Embryonic facial prominence (tissue), 1 donor: ENCODE measurements around the gene CASKIN1.

Source experiments
- DNase-seq: peaks from one replicate; pipeline ENCODE4 v3.0.0-alpha.2; 2016; ENCODE audit errors: extremely low spot score

CASKIN1 gene

GRCh38 chr16:2233872-2234812 is 37.7 kb upstream of the CASKIN1 start:
- DNase-seq = no peak

GRCh38 chr16:2233046-2233775 is 36.8 kb upstream of the CASKIN1 start:
- no peak for DNase-seq

DNA sequence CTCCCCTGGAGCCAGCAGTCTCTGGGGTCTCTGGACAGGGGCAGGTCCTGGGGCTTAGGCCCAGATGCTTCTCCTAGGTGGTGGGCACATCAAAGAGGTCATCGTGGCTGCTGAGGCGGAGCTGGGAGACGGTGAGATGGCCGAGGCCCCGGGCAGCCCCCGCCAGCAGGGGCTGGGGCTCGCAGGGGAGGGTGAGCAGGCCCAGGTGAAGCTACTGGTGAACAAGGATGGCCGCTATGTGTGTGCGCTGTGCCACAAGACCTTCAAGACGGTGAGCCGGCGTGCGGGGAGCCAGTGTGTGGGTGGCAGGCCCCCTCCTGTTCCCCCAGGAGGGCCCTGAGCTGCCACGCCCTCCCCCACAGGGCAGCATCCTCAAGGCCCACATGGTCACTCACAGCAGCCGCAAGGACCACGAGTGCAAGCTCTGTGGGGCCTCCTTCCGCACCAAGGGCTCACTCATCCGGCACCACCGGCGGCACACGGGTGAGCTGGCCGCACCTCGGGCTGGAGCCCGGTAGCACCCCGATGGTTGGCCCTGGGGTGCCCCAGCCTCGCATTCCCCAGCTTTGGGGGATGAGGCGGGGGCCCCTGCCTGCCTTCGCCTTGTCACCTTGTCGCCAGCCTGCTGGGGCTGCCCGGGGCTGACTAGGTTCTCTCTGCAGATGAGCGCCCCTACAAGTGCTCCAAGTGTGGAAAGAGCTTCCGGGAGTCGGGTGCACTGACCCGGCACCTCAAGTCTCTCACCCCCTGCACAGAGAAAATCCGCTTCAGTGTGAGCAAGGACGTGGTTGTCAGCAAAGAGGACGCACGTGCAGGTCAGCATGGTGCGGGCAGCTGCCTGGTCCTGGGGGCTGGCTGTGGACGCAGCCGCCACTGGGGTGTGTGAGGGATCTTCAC is 35.9 kb upstream of the CASKIN1 start:
- DNase-seq = no peak

- no peak for DNase-seq
Measured at GRCh38 chr16:2231016-2231931, 34.9 kb upstream of the CASKIN1 start.

- DNase-seq = no peak
Measured at GRCh38 chr16:2230376-2230775, 34.0 kb upstream of the CASKIN1 start.

- DNase-seq = no peak
Measured at GRCh38 chr16:2229632-2230250, 33.3 kb upstream of the CASKIN1 start.

DNA sequence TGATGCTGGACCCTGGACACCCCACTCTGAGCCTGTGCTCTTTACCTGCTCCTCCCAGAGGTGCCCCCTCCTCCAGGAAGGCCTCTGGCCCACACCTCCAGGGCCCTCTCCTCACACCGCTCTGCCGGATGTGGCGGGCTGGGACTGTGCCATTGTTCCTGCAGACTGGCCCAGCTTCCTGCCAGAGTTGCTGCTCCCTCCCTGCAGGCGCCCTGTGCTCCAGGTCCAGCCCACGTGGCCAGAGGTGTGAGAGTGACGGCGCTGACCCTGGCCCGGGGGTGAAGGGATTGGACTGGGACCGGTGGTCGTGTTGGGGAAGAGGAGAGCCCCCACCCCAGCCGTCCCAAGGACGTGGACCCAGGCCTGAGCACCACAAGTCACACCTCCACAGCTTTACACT is 32.7 kb upstream of the CASKIN1 start:
- no peak for DNase-seq

DNA sequence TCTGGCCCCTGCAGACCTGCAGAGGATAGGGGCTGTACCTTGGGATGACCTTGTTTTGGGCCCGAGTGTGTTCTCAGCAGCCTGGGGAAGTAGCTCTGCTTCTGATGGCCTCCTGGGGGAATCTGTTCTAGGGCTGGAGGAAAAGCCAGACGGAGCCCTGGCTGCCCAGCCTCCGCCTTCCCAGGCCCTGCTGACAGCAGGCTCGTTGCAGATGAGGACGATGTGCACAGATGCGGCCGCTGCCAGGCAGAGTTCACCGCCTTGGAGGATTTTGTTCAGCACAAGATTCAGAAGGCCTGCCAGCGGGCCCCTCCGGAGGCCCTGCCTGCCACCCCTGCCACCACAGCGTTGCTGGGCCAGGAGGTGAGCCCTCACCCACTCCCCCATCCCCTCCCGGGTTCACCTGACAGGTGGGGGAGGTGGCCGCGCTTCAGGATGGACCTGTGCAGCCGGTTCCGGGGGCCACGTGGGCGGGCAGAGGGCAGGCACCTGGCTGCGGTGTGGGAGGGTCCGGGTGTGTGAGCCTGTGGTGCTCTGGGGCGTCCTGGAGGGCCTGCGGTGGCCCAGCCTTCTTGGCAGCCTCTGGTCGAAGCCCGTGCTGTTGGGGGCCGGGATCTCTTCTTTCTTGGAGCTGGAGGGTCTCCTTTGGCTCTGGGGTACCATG is 31.9 kb upstream of the CASKIN1 start:
- DNase-seq = no peak

DNA sequence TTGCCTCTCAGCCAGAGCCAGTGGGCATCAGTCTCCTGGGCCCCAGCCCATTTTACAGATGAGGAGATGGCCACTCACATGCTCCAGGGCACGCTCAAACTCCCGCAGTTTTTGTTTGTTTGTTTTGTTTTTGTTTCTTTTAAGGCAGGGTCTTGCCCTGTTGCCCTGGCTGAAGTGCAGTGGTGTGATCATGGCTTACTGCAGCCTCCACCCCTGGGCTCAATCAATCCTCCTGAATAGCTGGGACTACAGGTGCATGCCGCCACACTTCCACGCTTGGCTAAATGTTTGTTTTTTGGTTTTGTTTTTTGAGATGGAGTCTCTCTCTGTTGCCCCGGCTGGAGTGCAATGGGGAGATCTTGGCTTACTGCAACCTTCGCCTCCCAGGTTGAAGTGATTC is 30.5 kb upstream of the CASKIN1 start:
- DNase-seq = no peak

- no peak for DNase-seq
Measured at GRCh38 chr16:2226245-2226793, 29.9 kb upstream of the CASKIN1 start.

GRCh38 chr16:2223942-2224486 is 27.6 kb upstream of the CASKIN1 start:
- no peak for DNase-seq

DNA sequence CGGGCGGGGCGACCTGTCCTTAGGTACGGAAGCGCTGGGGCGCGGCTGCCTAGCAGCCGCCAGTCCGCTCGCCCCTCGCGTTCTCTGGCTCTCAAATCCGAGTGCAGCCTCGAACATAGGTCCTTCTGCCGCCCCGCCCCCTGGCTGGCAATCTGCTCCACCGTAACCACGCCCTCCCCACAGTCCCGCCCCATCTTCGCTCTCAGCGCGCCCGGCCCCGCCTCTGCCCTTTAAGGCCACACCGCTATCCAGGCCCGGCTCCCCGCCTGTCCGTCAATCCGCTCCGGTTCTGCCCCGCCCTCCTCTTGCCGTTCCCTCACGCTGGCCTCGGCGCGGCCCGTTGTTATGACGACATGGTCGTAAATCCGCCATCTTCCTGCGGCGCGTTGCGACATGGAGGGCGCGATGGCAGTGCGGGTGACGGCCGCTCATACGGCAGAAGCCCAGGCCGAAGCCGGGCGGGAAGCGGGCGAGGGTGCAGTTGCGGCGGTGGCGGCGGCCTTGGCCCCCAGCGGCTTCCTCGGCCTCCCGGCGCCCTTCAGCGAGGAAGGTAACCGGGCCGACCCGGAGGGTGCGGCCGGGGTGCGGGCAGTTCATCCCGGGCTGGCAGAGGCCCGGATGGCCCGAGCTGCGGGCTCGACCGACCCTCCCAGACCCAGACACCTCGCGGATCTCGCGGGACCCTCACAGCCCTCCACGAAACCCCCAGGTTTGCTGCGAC is 27.0 kb upstream of the CASKIN1 start, which contains the start of gene E4F1:
E4F1 (plus strand) TSS at position 371 of the 721 bp plus-strand sequence; CDS start at position 394, 23 bp downstream.
- peak; percentile 98 for DNase-seq

DNA sequence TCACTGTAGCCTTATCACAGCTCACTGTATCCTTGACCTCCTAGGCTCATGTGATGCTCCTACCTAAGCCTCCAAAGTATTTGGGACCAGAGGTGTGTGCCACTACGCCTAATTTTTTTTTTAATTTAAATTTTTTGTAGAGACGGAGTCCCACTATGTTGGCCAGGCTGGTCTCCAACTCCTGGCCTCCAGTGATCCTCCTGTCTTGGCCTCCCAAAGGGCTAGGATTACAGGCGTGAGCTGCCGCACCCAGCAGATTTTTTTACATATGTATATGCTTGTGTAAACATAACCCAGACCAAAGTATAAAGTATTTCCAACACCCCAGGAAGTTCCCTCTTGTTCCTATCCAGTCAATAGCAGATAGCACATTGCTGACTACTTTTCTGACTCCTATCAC is 19.9 kb upstream of the CASKIN1 start:
- DNase-seq = no peak

DNA sequence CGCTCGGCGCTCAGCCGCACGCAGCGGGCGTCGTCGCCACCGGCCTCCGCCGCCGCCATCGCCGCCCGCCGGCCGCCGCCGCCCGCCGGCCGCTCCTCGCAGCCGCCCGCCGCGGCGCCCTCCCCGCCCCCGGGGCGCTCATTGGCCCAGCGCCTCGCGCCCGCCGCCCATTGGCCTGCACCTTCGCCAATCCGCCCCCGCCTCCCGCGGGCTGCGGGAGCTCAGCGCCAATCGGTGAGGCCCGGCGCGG is 18.2 kb upstream of the CASKIN1 start, which contains the start of gene PGP:
PGP (minus strand) TSS at position 122 of the 250 bp plus-strand sequence; CDS start at position 59, 63 bp downstream.
- no peak for DNase-seq

GRCh38 chr16:2213817-2214718 is 17.7 kb upstream of the CASKIN1 start:
- no peak for DNase-seq

- DNase-seq = peak; percentile 5
Measured at GRCh38 chr16:2212362-2213324, 16.2 kb upstream of the CASKIN1 start.
